ENCODE data around the gene ANAPC13.

The ANAPC13 gene, protein sequence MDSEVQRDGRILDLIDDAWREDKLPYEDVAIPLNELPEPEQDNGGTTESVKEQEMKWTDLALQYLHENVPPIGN

GRCh38 chr3:134485718-134486576 lies at the start of gene ANAPC13, which contains the start of gene CEP63:
Gene ANAPC13 (minus strand): TSS chr3:134485985. CDS start chr3:134482904, 3,081 bp downstream.
Gene CEP63 (plus strand): TSS chr3:134486057. CDS start chr3:134495321, 9,264 bp downstream.
- DNase-seq = peak; percentile 92 to 93

DNA sequence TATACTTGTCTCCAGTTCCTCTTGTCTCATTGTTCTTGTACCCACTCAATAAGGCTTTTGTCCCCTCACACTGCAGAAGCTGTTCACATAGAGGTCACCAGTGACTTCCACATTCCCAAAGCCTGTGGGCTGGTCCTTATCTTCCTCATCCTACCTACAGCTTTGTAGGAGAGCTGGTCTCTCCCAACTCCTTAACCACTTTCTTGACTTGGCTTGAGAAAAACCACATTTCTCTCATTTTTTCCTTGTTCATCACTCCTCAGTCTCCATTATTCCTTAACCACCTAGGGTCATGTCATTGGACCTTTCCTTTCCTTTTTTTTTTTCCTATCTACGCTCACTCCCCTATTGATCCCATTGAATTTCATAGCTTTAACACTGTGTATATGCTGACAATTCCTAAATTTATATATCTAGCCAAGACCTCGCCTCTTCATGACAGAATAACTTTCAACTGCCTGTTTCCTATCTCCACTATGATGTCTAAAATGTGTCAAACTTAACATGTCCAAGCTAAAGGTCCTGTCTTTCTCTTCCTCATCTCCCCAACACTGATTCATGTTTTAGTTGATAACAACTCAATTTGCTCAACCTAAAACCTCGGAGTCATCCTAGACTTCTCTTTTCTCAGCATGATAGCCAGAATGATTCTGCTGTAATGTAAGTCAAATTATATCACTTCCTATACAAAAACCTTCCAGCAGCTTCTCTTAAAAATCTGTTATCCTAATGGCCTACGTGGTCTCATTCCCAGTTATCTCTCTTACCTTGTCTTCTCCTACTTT lies 49.6 kb upstream of the ANAPC13 start:
- DNase-seq = no peak

GRCh38 chr3:134533493-134533892 lies 47.7 kb upstream of the ANAPC13 start:
- DNase-seq = no peak

GRCh38 chr3:134527538-134528186 lies 41.9 kb upstream of the ANAPC13 start:
- DNase-seq = no peak

DNA sequence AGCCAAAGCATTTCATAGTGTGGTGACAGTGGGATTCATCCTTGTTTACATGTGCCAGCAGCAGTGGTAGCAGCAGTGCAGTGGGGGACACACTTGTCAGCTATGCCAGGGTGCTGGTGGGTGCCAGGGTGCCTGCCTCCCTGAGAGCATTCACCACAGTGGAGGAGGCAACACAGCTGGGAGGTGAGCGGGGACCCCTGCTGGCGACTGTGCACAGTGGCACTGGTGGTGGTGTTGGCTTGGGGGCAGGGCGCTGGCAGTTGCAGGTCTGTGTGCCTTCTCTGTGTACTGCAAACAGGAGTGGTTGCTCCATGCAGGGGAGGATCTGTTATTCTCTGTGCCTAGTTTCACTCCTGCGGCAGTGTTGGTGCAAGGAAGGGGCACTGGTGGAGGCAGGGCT lies 41.3 kb upstream of the ANAPC13 start:
- no peak for DNase-seq

DNA sequence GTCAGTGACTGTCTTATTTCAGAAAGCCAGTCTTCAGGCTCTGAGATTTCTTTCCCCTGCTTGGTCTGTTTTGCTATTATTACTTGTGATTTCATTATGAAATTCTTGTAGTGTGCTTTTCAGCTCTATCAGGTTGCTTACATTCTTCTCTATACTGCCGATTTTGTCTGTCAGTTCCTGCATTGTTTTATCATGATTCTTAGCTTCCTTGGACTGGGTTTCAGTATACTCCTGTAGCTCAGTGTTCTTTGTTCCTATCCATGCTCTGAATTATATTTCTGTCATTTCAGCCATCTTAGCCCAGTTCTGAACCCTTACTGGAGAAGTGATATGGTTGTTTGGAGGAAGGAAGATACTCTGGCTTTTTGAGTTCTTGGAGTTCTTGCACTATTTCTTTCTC lies 40.5 kb upstream of the ANAPC13 start:
- DNase-seq = no peak

DNA sequence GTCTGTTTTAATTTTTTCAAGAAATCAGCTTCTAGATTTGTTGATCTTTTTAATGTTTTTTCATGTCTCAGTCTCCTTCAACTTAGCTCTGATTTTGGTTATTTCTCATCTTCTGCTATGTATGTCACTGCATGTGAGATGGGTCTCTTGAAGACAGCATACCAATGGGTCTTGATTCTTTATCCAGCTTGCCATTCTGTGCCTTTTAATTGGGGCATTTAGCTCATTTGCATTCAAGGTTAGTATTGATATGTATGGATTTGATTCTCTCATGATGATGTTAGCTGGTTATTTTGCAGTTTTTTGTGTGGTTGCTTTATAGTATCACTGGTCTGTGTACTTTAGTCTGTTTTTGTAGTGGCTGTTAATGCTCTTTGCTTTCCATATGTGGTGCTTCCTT lies 39.5 kb upstream of the ANAPC13 start:
- DNase-seq = no peak

GRCh38 chr3:134522541-134522940 lies 36.8 kb upstream of the ANAPC13 start:
- no peak for DNase-seq

DNA sequence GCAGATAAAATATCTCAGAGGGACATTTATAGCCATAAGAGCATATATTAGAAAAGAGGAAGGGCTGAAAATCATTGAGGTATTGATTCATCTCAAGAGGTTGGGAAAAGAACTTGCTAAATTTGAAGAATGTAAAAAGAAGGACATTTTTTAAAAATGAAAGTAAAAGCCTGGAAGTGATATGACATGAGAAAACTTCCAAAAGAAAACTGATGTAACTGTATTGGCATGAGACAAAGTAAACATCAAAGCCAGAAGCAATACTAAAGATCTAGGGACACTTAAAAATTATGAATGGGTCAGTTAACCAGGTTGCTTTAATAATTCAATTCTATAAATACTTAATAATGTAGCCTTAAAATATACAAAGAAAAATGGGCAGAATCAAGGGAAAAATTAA lies 32.0 kb upstream of the ANAPC13 start:
- DNase-seq = no peak

DNA sequence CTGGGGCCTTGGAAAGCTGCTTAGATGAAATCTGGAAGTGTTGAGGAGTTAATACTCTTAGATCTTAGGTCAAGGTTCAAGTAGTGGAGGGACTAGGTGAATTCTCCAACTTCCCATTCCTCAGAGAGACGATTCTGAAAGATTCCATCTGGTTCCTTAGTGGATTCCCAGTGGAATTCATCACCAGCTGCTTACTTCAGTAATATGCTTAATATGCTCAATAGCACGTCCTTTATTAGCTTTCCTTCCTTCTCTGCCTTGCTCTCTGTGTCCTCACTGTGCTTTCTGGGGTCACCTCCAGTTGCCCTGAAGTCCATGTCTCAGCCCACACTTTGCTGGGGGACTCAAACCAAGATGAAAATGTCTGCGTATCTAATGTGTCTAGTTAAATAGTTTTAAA lies 31.1 kb upstream of the ANAPC13 start:
- DNase-seq = no peak

DNA sequence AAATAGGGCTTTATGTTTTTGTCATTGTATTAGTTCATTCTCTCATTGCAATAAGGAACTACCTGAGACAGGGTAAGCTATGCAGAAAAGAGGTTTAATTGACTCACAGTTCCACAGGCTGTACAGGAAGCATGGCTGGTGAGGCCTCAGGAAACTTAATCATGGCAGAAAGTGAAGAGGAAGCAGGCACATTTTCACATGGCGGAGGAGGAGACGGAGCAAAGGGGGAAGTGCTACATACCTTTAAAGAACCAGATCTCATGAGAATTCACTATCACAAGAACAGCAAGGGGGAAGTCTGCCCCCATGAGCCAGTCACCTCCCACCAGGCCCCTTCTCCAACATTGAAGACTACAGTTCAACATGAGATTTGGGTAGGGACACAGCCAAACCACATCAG lies 25.7 kb upstream of the ANAPC13 start:
- no peak for DNase-seq

DNA sequence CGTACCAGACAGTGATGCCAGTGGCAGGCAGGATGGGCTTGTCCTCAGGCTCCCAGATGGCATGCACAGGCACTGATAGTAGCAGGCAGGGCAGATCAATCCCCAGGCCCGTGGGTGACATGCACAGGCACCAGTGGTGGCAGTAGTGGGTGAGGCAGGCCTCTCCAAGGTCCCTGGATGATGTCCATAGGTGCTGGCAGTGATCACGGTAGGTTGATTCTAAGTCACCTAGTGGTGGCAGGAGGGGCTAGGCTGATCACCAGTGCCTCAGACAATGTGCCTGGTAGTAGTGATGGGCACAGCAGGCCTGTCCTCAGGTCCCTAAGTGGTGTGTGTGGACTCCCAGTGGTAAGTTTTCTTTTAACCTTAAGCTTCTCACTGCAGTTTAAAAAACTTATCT lies 19.7 kb upstream of the ANAPC13 start:
- no peak for DNase-seq

DNA sequence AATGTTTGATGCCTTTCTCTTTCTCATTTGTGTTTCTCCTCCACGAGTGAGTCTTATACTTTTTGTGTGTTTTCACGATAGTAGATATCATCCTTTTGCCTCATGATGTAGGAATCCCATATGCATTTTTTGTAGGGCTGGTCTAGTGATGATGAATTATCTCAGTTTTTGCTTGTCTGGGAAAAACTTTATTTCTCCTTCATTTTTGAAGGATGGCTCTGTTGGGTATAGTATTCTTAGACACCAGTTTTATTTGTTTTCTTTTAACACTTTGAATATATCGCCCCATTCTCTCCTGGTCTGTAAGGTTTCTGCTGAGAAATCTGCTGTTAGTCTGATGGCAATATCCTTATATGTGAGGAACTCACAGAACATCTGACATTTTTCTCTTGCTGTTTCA lies 18.3 kb upstream of the ANAPC13 start:
- DNase-seq = no peak

GRCh38 chr3:134503266-134503665 lies 17.5 kb upstream of the ANAPC13 start:
- DNase-seq = no peak

DNA sequence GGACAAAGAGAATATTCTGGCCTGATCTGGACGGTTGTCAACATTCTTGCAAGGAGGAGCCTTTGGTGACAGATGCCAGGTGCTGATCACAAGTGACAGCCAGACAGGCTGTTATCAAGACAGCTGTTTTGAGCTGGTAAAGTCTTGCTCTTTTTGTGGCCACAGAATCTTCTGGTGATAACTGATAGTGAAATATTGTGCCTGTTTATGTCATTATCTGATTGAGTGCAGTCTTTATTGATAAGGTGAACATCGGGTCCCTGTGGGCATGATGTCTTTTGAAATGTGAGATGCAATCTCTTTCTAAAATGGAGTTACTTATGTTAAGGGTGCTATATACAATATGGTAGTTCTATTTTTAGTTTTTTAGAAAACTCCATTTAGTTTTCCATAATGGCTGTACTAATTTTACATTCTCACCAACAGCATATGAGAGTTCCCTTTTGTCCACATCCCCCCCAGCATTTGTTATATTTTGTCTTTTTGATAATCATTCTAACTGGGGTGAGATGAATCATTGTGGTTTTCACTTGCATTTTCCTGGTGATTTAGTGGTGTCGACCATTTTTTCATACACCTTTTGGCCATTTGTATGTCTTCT lies 10.8 kb upstream of the ANAPC13 start:
- no peak for DNase-seq

- DNase-seq = no peak
Measured at GRCh38 chr3:134495980-134496379, 10.2 kb upstream of the ANAPC13 start.

DNA sequence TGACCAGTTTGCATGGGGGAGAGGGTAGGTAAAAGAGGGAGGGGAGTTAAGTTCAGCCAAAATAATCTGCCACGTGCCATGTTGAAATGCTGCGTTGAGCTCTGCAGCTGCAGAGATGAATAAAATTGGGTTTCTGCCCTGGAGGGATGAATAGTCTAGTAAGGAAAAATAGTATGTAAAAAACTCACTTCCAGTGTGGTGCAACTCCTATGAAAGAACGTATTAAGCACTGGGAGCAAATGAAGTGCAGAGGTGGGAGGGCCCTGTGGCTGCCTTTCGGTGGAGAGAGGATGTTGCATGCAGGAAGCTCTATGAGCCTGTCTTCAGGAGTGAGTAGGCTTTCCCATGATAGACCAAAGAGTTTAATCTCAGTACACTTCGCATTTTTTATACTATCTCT lies 8.7 kb upstream of the ANAPC13 start:
- no peak for DNase-seq

DNA sequence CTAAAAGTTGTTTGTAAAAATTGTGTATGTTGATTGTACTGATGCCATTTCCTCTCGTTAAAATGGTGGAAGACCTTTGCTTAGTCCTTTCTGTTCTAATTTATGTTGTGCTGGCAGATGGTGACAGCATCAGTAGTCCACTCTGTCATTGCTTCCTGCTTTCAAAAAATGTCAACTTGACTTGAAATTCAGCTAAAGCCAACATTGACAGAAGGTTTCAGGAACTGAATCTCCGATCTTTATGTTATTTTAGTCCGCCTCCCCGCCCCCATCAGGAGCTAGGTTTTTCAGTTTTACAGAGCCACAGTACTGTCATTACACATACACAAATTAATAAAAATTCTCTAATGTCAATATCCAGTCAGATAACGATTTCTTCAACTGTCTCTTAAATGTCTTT lies 1.6 kb upstream of the ANAPC13 start:
- DNase-seq = no peak

GRCh38 chr3:134486577-134487041 lies 824 bp upstream of the ANAPC13 start:
- DNase-seq = peak; percentile 32 to 38

DNA sequence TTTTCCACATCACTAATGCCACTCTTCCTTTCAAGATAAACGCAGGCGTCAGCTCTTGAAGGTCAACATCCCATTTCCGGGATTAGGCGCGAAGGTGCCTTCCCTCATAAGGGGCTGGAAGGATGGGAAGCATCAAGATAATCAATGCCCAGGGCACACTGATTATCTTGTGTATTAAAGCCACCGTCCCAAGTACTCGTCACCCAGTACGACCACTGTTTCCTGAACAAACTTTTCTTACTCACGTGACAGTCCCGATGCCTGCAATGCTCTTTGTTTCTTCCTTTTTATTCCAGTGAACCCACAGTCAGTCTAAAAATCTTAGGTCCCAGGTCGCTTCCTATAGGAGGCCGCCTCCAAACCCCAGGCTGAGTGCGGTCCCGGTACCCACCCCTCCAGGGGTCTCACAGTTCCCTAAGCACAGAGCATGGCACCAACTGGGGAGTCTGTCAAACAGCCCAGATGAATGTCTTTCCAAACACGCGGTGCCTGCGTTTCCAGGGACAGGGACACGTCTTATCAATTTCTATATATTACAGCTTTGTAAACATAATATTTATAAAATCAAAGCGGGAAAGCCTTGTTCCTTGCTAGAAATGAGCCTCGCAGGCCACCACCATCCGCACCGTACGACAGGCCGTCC lies 589 bp downstream of the ANAPC13 start:
- peak in 1 of 2 donors; percentile 90 for DNase-seq

DNA sequence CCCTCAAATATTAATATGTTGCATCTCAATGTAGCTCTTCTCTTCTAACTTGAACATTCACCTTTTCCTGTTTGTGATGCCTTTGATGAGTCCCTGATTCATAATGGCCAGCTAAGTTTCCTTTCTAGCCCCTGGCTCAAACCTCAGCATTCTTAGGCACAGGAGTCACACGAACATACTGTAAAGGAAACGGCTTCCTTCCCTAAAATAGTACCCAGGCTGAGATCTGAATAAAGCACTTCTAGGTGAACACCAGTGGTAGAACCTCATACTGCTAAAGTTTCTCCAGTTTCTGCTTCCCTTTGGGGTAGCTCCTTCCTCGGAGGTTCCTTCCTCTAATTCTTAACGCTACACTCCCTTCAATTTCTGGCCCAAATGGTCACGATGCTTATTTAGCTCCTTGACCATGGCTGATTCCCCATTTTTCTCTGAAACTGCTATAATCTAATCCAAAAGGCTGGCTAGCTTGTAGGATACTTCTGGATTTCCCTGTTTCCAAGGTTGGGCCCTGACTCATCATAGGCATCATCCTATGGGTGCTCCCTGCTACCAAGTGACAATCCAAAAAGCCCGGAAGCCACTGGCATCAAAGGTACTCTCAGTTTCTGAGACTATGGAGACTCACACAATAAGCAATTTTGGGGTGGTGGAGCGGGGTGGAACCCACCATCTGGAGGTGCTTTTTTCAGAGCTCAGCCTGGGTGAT lies 2.4 kb downstream of the ANAPC13 start:
- no peak for DNase-seq

- no peak for DNase-seq
Measured at GRCh38 chr3:134482622-134483021, 3.2 kb downstream of the ANAPC13 start.

All from activated CD4-positive, alpha-beta T cell treated with anti-CD3 and anti-CD28 coated beads for 4 hours (primary cell).